GM18498 (cell line): Measurements from ENCODE around the gene REXO2.

Experiments
- ATAC-seq: cut with Tn5 transposase; IDR thresholded peaks from one replicate; pipeline ENCODE4 v1.9.1; 2021; ENCODE audit warnings: mild to moderate bottlenecking, moderate library complexity; ENCODE audit not compliant: unreplicated experiment

The REXO2 gene

GRCh38 chr11:114440121-114440860 lies 1.0 kb downstream of the REXO2 start:
- no peak for ATAC-seq

GRCh38 chr11:114440971-114441763 lies 1.9 kb downstream of the REXO2 start:
- no peak for ATAC-seq

GRCh38 chr11:114441921-114442320 lies 2.7 kb downstream of the REXO2 start:
- no peak for ATAC-seq

- ATAC-seq: no peak
These were observed 3.3 kb downstream of the REXO2 start for GRCh38 chr11:114442536-114442935.

GRCh38 chr11:114447444-114447843 lies 8.2 kb downstream of the REXO2 start:
- no peak for ATAC-seq

- no peak for ATAC-seq
These were observed 8.6 kb downstream of the REXO2 start for GRCh38 chr11:114447892-114448291.

- ATAC-seq: no peak
These were observed 9.6 kb downstream of the REXO2 start for GRCh38 chr11:114448749-114449482.

- no peak for ATAC-seq
These were observed 10.6 kb downstream of the REXO2 start for GRCh38 chr11:114449845-114450244.

GRCh38 chr11:114452399-114452798 lies 13.1 kb downstream of the REXO2 start:
- no peak for ATAC-seq

GRCh38 chr11:114463999-114464398 lies 24.7 kb downstream of the REXO2 start:
- no peak for ATAC-seq

GRCh38 chr11:114466742-114467141 lies 27.5 kb downstream of the REXO2 start:
- no peak for ATAC-seq

- ATAC-seq: no peak
These were observed 33.4 kb downstream of the REXO2 start for GRCh38 chr11:114472661-114473060.

- ATAC-seq: no peak
These were observed 38.7 kb downstream of the REXO2 start for GRCh38 chr11:114478001-114478410.

- ATAC-seq: no peak
These were observed 39.5 kb downstream of the REXO2 start for GRCh38 chr11:114478768-114479167.

GRCh38 chr11:114479331-114479730 lies 40.1 kb downstream of the REXO2 start:
- no peak for ATAC-seq

GRCh38 chr11:114482114-114482513 lies 42.8 kb downstream of the REXO2 start:
- ATAC-seq: no peak

GRCh38 chr11:114483929-114484328 lies 44.7 kb downstream of the REXO2 start:
- no peak for ATAC-seq

GRCh38 chr11:114496915-114497314 lies 57.6 kb downstream of the REXO2 start:
- no peak for ATAC-seq

GRCh38 chr11:114499756-114500155 lies 60.5 kb downstream of the REXO2 start:
- ATAC-seq: no peak
